Panc1 (cell line): Measurements from ENCODE around the gene MACROD2. TPM values are rescaled to one million over a fixed set of nuclear protein-coding genes. Genes with fewer than 3 reads are reported as not detected.

Source experiments
- ATAC-seq: fragments of 200-7000 bp; cut with Tn5 transposase; 2 replicates; pipeline ENCODE4 v1.9.1; 2020; ENCODE audit warnings: mild to moderate bottlenecking, moderate library complexity
- BruUV-seq: library from RNA; stranded (reverse); fragments of 400-500 nt; replicated peaks from 2 replicates; lab custom pipeline; 2021; lab: Mats Ljungman, UMichigan
- CTCF ChIA-PET: fragments of 300-600 bp; sonication (Branson Sonifier 250); formaldehyde crosslinking; loops from one replicate; lab custom pipeline; 2022; ENCODE audit warnings: antibody characterized with exemption; lab: Charles Lee
- POLR2A ChIA-PET: fragments of 300-600 bp; sonication (Branson Sonifier 250); formaldehyde crosslinking; loops from one replicate; lab custom pipeline; 2022; ENCODE audit warnings: antibody characterized with exemption; lab: Charles Lee
- DNase-seq: peaks from one replicate; pipeline ENCODE4 v3.0.0-alpha.2; 2010; ENCODE audit warnings: low read depth, low spot score
- H3K27ac ChIP-seq: 2 replicates; pipeline ENCODE4 v1.5.1; 2011; ENCODE audit warnings: mild to moderate bottlenecking, low read length, inconsistent platforms
- H3K27me3 ChIP-seq: fragments of 200-500 bp; sonication (Bioruptor generic); 2 replicates; pipeline ENCODE4 v1.6.0; 2014; ENCODE audit warnings: low read length, inconsistent platforms; ENCODE audit not compliant: control insufficient read depth, insufficient read depth
- H3K36me3 ChIP-seq: fragments of 200-500 bp; sonication (Bioruptor generic); 2 replicates; pipeline ENCODE4 v1.5.1; 2014; ENCODE audit warnings: inconsistent platforms, mild to moderate bottlenecking, low read length, moderate library complexity; ENCODE audit not compliant: control insufficient read depth, insufficient read depth
- H3K4me1 ChIP-seq: 2 replicates; pipeline ENCODE4 v1.5.1; 2011; ENCODE audit warnings: inconsistent platforms, mild to moderate bottlenecking, low read length, moderate library complexity; ENCODE audit not compliant: control insufficient read depth, insufficient read depth
- H3K4me3 ChIP-seq, 2 experiments: 2 replicates each; pipeline ENCODE4 v1.5.1; 2011 to 2012; ENCODE audit warnings: low read depth in 2 of 2, low read length in 2 of 2, mild to moderate bottlenecking in 2 of 2, inconsistent platforms in 1 of 2, moderate library complexity in 1 of 2
- H3K9me3 ChIP-seq: fragments of 200-500 bp; sonication (Bioruptor generic); 2 replicates; pipeline ENCODE4 v1.5.1; 2014; ENCODE audit warnings: low read depth, mild to moderate bottlenecking, inconsistent platforms, low read length, moderate library complexity; ENCODE audit not compliant: control insufficient read depth, insufficient read depth
- POLR2AphosphoS5 ChIP-seq: IDR thresholded peaks from 2 replicates; pipeline ENCODE4 v1.6.1; 2012; ENCODE audit warnings: mild to moderate bottlenecking, low read depth, low read length, moderate library complexity
- REST ChIP-seq, 2 experiments: IDR thresholded peaks; 2 replicates each; pipeline ENCODE4 v1.6.1; 2011 to 2012; ENCODE audit warnings: low read depth in 2 of 2, control low read depth in 1 of 2, low read length in 1 of 2, mild to moderate bottlenecking in 1 of 2, moderate library complexity in 1 of 2; ENCODE audit not compliant: insufficient read depth in 1 of 2
- SIN3A ChIP-seq: IDR thresholded peaks from 2 replicates; pipeline ENCODE4 v1.6.1; 2012; ENCODE audit warnings: low read depth, mild to moderate bottlenecking, low read length, moderate library complexity, borderline replicate concordance; ENCODE audit not compliant: insufficient read depth
- TCF7L2 ChIP-seq: IDR thresholded peaks from 2 replicates; pipeline ENCODE4 v1.6.1; 2011; ENCODE audit warnings: mild to moderate bottlenecking, low read depth, low read length, inconsistent platforms
- in situ Hi-C: cut with HindIII; loops from 2 replicates; pipeline ENCODE4 v1.10.0; 2016; ENCODE audit warnings: low sequenced_read_pairs, low pct_unique_long_range_greater_than_20kb
- intact Hi-C: fragments of 100-400 bp; cut with micrococcal nuclease; formaldehyde crosslinking; loops from one replicate; pipeline ENCODE4 v1.10.0; 2022; ENCODE audit not compliant: unreplicated experiment
- total RNA-seq: library from RNA; stranded (reverse); gene quantifications from one replicate; pipeline ENCODE4 v1.2.1, GENCODE V29; 2021; ENCODE audit not compliant: unreplicated experiment
- TF ChIP-seq, protein P1 (sequence below): fragments of 450-650 bp; IDR thresholded peaks from 2 replicates; pipeline ENCODE4 v1.5.1; 2017; ENCODE audit warnings: mild to moderate bottlenecking

Gene MACROD2
- total RNA-seq, 1 experiment from 2014 or later = 1.2 TPM

DNA sequence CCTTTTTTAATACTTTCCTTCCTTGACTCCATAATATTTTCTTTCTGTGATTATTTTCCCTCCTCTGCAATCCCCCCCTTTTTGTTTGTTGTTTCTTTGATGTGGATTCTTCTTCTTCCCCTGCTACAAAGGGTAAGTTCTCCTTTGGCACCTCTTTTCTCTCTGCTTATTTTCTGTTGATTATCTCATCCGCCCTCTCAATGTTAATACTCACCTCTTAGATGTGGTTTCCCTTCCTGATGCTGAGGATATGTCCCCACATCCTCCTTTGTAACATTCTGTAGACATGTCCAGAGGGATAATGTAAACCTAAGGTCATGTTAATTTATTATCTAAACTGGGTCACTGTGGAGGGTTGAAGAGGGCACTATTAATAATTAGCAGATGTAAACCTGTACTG, 324.4 kb downstream of the MACROD2 start:
- Histone ChIP-seq H3K36me3 (no peaks in the 10 kb centered on the region), H3K27ac (no peak overlapping the region), H3K4me1 (no peaks in the 10 kb centered on the region), H3K9me3 (no peaks in the 10 kb centered on the region), H3K27me3 (no peaks in the 10 kb centered on the region), H3K4me3 (no peak overlapping the region)
- CTCF ChIA-PET = no interaction called here
- DNase-seq = no peak
- in situ Hi-C loops = no loop called here
- BruUV-seq = no TSS peak
- intact Hi-C loops = no loop called here
- POLR2A ChIA-PET = no interaction called here
- no peak for TF ChIP-seq POLR2AphosphoS5
- ATAC-seq = no peak

GRCh38 chr20:14331646-14332045, 336.3 kb downstream of the MACROD2 start:
- intact Hi-C loops (no loop called here), in situ Hi-C loops (no loop called here)
- no peak for ATAC-seq
- H3K27ac ChIP-seq = no peak overlapping the region
- CTCF ChIA-PET = interaction anchor here (0.5 kb wide), 1 partner anchor 9 kb away, joined by 3 read pairs; no protein-coding TSS in a partner anchor
- no TSS peak for BruUV-seq
- POLR2A ChIA-PET = no interaction called here
- H3K4me1 ChIP-seq = no peaks in the 10 kb centered on the region
- no peaks in the 10 kb centered on the region for H3K36me3 ChIP-seq
- no peak overlapping the region for H3K4me3 ChIP-seq
- no peak for DNase-seq
- H3K27me3 ChIP-seq = no peaks in the 10 kb centered on the region
- TF ChIP-seq, protein P1, sequence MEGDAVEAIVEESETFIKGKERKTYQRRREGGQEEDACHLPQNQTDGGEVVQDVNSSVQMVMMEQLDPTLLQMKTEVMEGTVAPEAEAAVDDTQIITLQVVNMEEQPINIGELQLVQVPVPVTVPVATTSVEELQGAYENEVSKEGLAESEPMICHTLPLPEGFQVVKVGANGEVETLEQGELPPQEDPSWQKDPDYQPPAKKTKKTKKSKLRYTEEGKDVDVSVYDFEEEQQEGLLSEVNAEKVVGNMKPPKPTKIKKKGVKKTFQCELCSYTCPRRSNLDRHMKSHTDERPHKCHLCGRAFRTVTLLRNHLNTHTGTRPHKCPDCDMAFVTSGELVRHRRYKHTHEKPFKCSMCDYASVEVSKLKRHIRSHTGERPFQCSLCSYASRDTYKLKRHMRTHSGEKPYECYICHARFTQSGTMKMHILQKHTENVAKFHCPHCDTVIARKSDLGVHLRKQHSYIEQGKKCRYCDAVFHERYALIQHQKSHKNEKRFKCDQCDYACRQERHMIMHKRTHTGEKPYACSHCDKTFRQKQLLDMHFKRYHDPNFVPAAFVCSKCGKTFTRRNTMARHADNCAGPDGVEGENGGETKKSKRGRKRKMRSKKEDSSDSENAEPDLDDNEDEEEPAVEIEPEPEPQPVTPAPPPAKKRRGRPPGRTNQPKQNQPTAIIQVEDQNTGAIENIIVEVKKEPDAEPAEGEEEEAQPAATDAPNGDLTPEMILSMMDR = no peak
- TF ChIP-seq POLR2AphosphoS5 = no peak
- H3K9me3 ChIP-seq = no peaks in the 10 kb centered on the region

GRCh38 chr20:14332866-14333265, 337.6 kb downstream of the MACROD2 start:
- intact Hi-C loops (no loop called here), in situ Hi-C loops (no loop called here)
- ChIA-PET POLR2A (no interaction called here), CTCF (no interaction called here)
- TF ChIP-seq SIN3A (no peak), TCF7L2 (no peak), REST (IDR thresholded peaks at IDR 0.05; ENCODE audit: insufficient read depth in 1 of 2, low read depth in 2 of 2, low read length in 1 of 2) (no peak), POLR2AphosphoS5 (no peak)
- TF ChIP-seq, protein P1 = no peak
- Histone ChIP-seq H3K9me3 (no peaks in the 10 kb centered on the region), H3K27me3 (no peaks in the 10 kb centered on the region), H3K27ac (no peak overlapping the region), H3K4me3 (no peak overlapping the region), H3K36me3 (no peaks in the 10 kb centered on the region), H3K4me1 (no peaks in the 10 kb centered on the region)
- no TSS peak for BruUV-seq
- DNase-seq (no peak), ATAC-seq (no peak)
